GM06990 (cell line): ENCODE measurements around the gene PLN.

Source experiments
- DNase-seq: peaks from one replicate; pipeline ENCODE4 v3.0.0-alpha.2; 2011; ENCODE audit not compliant: insufficient read length; ENCODE audit errors: extremely low read depth
- H3K27me3 ChIP-seq: replicated peaks from 2 replicates; pipeline ENCODE4 v1.6.0; 2011; ENCODE audit warnings: low read length; ENCODE audit not compliant: control insufficient read depth, insufficient read depth
- H3K36me3 ChIP-seq: 2 replicates; pipeline ENCODE4 v1.5.1; 2011; ENCODE audit warnings: low read length; ENCODE audit not compliant: control insufficient read depth, insufficient read depth
- H3K4me3 ChIP-seq: replicated peaks from 2 replicates; pipeline ENCODE4 v1.5.1; 2011; ENCODE audit warnings: low read depth, mild to moderate bottlenecking, control low read depth, low read length
- CTCF ChIP-seq: IDR thresholded peaks from 2 replicates; pipeline ENCODE4 v1.5.1; 2011; ENCODE audit warnings: low read length, control low read depth, mild to moderate bottlenecking, inconsistent platforms; ENCODE audit not compliant: insufficient read depth, poor library complexity, severe bottlenecking

Gene PLN

GRCh38 chr6:118574051-118574865, 26.2 kb downstream of the PLN start:
- no peak for DNase-seq
- no peak for TF ChIP-seq CTCF
- H3K4me3 ChIP-seq, result no peak overlapping the region
- H3K36me3 ChIP-seq, result no peaks in the 10 kb centered on the region; the same call in 1 of the 2 replicates
- H3K27me3 ChIP-seq, result no peaks in the 10 kb centered on the region

DNA sequence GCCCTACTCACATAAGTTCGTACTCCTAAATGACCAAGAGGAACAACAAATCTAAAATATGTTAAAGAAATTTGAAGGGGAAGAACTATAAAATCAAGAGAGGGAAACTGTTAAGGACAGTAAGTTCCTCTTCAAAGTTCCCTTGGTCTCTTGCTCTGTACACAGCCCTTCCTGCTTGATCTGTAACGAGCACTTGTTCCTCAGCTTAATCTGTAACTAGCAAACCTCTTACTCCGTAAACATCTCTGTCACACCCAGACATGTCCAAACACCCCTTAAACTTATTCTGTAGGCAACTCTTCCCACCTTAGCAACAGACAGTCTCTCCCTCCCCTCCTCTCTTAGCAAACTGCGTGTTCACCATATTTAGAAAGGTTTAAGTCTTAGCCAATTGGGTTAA, 29.9 kb downstream of the PLN start:
- no peak for TF ChIP-seq CTCF
- no peaks in the 10 kb centered on the region; the same call in 1 of the 2 replicates for H3K36me3 ChIP-seq
- H3K27me3 ChIP-seq, result no peaks in the 10 kb centered on the region
- DNase-seq, result no peak
- no peak overlapping the region for H3K4me3 ChIP-seq

DNA sequence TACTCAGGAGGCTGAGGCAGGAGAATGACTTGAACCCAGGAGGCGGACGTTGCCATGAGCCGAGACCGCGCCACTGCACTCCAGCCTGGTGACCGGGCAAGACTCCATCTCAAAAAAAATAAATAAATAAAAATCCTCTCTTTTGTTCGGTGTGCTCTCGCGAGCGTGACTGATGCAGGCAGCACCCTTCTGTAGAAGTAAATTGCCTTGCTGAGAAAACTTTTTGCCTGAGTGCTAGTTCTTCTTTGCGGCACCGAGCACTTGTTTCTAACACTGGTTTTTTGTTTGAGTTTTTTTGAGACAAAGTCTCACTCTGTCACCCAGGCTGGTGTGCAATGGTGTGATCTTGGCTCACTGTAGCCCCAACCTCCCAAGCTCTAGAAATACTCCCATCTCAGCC, 30.5 kb downstream of the PLN start:
- Histone ChIP-seq H3K4me3 (no peak overlapping the region), H3K27me3 (no peaks in the 10 kb centered on the region), H3K36me3 (no peaks in the 10 kb centered on the region; the same call in 1 of the 2 replicates)
- DNase-seq, result no peak
- no peak for TF ChIP-seq CTCF

DNA sequence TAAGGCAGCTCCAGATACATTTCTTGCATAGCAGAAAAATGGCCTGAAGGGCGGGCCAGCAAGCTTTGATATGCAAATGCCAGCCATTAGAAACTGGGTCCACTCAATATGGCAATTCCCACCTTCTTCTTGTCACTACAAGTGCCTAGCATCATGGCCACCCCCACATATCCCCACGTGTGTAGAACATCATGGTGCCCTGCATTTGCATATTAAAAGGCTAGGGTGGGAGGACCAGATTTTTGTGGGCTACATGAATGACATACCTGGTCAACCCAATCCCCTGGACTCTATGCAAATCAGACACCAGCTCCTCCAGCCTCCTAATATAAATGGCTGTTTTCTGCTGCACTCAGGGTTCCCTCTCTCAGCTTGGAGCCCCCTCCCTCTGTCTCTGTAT, 31.7 kb downstream of the PLN start:
- Histone ChIP-seq H3K36me3 (no peaks in the 10 kb centered on the region; the same call in 1 of the 2 replicates), H3K27me3 (no peaks in the 10 kb centered on the region), H3K4me3 (no peak overlapping the region)
- no peak for TF ChIP-seq CTCF
- no peak for DNase-seq

DNA sequence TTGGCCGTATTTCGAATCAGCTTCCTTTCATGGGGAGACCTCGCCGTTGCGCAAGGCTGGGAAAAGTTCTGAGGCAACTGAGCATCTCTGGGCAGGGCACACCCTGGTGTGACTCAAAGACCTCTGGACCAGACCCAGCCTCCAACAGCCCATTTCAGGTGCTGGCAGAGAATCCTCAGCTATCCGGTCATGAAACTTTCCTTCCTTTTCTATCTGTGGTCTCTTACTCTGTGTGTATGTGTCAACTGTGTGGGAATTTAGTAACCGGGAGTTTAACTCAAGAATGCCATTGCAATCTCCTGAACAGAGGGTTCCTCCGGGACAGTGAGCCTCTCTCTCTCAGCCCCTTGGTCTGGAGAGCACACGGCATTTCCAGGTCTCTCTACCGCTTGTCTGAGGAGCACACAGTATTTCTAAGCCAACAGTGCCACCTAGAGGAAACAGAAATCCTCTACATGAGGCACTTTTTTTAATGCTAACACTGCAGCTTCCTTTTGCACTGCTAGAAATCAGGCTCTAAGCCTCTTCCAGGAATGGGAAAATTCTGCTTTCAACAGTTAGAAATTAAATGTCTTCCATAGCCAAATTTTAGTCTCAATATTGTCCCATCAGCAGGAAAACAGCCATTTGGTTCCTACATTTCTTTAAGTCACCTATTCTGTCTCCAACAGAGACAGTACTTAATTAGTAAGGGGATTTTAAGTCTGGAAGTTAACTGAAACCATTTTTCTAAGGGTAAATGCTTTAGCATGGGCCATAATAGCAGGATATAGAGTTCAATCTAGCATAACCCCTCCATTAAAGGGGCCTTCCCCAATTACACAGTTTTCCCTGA, 32.7 kb downstream of the PLN start:
- H3K36me3 ChIP-seq, result no peaks in the 10 kb centered on the region; the same call in 1 of the 2 replicates
- peak; percentile 11 for DNase-seq

More for the DNA sequence above, 32.7 kb downstream of the PLN start:
- Histone ChIP-seq H3K4me3 (no peak overlapping the region), H3K27me3 (no peaks in the 10 kb centered on the region)
- TF ChIP-seq CTCF, result peak; percentile 41
